CD4-positive, CD25-positive, alpha-beta regulatory T cell (primary cell): ENCODE data around the gene RALGDS. TPM values are rescaled to one million over a fixed set of nuclear protein-coding genes. Genes with fewer than 3 reads are reported as not detected.

Experiments used
- ATAC-seq, 2 donors: fragments of 150-1000 bp; cut with Tn5 transposase; one replicate each; pipeline ENCODE4 v1.10.0; 2021; ENCODE audit warnings: low read depth in 2 of 2, moderate number of reproducible peaks in 2 of 2, moderate library complexity in 1 of 2
- DNase-seq, 3 donors: peaks; one replicate each; pipeline versions ENCODE4 v3.0.0 to v3.0.0-alpha.2; 2012 to 2022; ENCODE audit warnings: mixed read lengths in 1 of 3
- H3K27ac ChIP-seq: one replicate; pipeline ENCODE4 v1.7.0; 2013; ENCODE audit warnings: mild to moderate bottlenecking, low read length; ENCODE audit not compliant: insufficient read depth, poor library complexity, severe bottlenecking
- H3K27me3 ChIP-seq: one replicate; pipeline ENCODE4 v1.7.0; 2013; ENCODE audit warnings: low read length; ENCODE audit not compliant: control insufficient read depth, insufficient read depth
- H3K36me3 ChIP-seq: one replicate; pipeline ENCODE4 v1.7.0; 2013; ENCODE audit warnings: mild to moderate bottlenecking, low read length, moderate library complexity; ENCODE audit not compliant: control insufficient read depth, insufficient read depth
- H3K4me1 ChIP-seq: 2 replicates; pipeline ENCODE4 v1.7.0; 2013; ENCODE audit warnings: mild to moderate bottlenecking, low read length; ENCODE audit not compliant: insufficient read depth, control insufficient read depth, poor library complexity, severe bottlenecking
- H3K4me3 ChIP-seq: one replicate; pipeline ENCODE4 v1.7.0; 2013; ENCODE audit warnings: low read depth, mild to moderate bottlenecking, low read length, moderate library complexity
- H3K9me3 ChIP-seq, 2 experiments: 1 replicate in 1 of 2; 2 replicates in 1 of 2; pipeline ENCODE4 v1.7.0; 2013; ENCODE audit warnings: low read length in 2 of 2, mild to moderate bottlenecking in 1 of 2, moderate library complexity in 1 of 2; ENCODE audit not compliant: control insufficient read depth in 2 of 2
- H3K27ac Mint-ChIP-seq, 3 donors: one replicate each; pipeline ENCODE4 v1.8.0; 2020 to 2022; ENCODE audit warnings: mild to moderate bottlenecking in 3 of 3, mixed read lengths in 3 of 3, moderate library complexity in 2 of 3
- H3K27me3 Mint-ChIP-seq: one replicate; pipeline ENCODE4 v1.8.0; 2022; ENCODE audit warnings: mild to moderate bottlenecking, mixed read lengths
- H3K36me3 Mint-ChIP-seq: one replicate; pipeline ENCODE4 v1.8.0; 2020; ENCODE audit warnings: mixed read lengths
- H3K4me1 Mint-ChIP-seq, 4 donors: one replicate each; pipeline ENCODE4 v1.8.0; 2020 to 2022; ENCODE audit warnings: mixed read lengths in 4 of 4, mild to moderate bottlenecking in 1 of 4
- H3K4me3 Mint-ChIP-seq, 4 donors: one replicate each; pipeline ENCODE4 v1.8.0; 2020 to 2022; ENCODE audit warnings: mild to moderate bottlenecking in 4 of 4, mixed read lengths in 4 of 4, moderate library complexity in 3 of 4
- H3K9me3 Mint-ChIP-seq, 7 donors: one replicate each; pipeline ENCODE4 v1.8.0; 2020 to 2022; ENCODE audit warnings: mixed read lengths in 7 of 7, mild to moderate bottlenecking in 3 of 7, moderate library complexity in 2 of 7
- polyA plus RNA-seq, 4 donors: library from polyadenylated mRNA; unstranded; fragments of 300-500 nt; fragmentation: Illumina TruSeq; gene quantifications; one replicate each; pipeline ENCODE4 v1.2.3, GENCODE V29; 2021
- total RNA-seq: library from RNA; stranded (reverse); gene quantifications from one replicate; pipeline ENCODE4 v1.2.3, GENCODE V29; 2022

The RALGDS gene
- total and polyA plus RNA-seq, 5 donors from 2014 or later, result 34.6 to 228 (median 58.5) TPM

- no peaks in the 10 kb centered on the region for H3K9me3 ChIP-seq
- H3K27ac ChIP-seq, result peak overlapping the region; percentile 81
- H3K36me3 ChIP-seq, result no peaks in the 10 kb centered on the region
- ATAC-seq (peak; percentile 67 to 70), DNase-seq (peak; percentile 78 to 92 (median 79))
- peak overlapping the region; percentile 73 to 89 (median 82) for H3K4me3 Mint-ChIP-seq
- no peaks in the 10 kb centered on the region for H3K27me3 ChIP-seq
- H3K4me1 ChIP-seq, result peaks cover 43% of the 10 kb centered on the region
- H3K9me3 Mint-ChIP-seq, result no peaks in the 10 kb centered on the region
- H3K4me1 Mint-ChIP-seq, result peaks cover 5 to 38% (median 15%) of the 10 kb centered on the region in 4 donors
- H3K36me3 Mint-ChIP-seq, result no peaks in the 10 kb centered on the region
- H3K27me3 Mint-ChIP-seq, result no peaks in the 10 kb centered on the region
- peak overlapping the region; percentile 72 to 84 (median 81) for H3K27ac Mint-ChIP-seq
- peak overlapping the region; percentile 52 for H3K4me3 ChIP-seq
Observed at GRCh38 chr9:133149130-133150015, 28.3 kb upstream of the RALGDS start.

GRCh38 chr9:133148199-133149129, 27.4 kb upstream of the RALGDS start:
- H3K9me3 ChIP-seq, result no peaks in the 10 kb centered on the region
- ATAC-seq, result peak; percentile 19 to 30
- no peaks in the 10 kb centered on the region for H3K36me3 ChIP-seq
- H3K27ac Mint-ChIP-seq, result peak overlapping the region; percentile 89 to 99 (median 98)
- H3K36me3 Mint-ChIP-seq, result no peaks in the 10 kb centered on the region
- H3K4me3 Mint-ChIP-seq, result peak overlapping the region; percentile 88 to 96 (median 95)
- H3K27me3 ChIP-seq, result no peaks in the 10 kb centered on the region
- H3K27ac ChIP-seq, result peak overlapping the region; percentile 94
- DNase-seq, result peak; percentile 55 to 74 (median 63)
- peak overlapping the region; percentile 74 for H3K4me3 ChIP-seq
- peaks cover 5 to 46% (median 21%) of the 10 kb centered on the region in 4 donors for H3K4me1 Mint-ChIP-seq
- H3K27me3 Mint-ChIP-seq, result no peaks in the 10 kb centered on the region
- H3K4me1 ChIP-seq, result peaks cover 51% of the 10 kb centered on the region
- peaks cover 0 to 2% (median 0%) of the 10 kb centered on the region in 7 donors for H3K9me3 Mint-ChIP-seq

DNA sequence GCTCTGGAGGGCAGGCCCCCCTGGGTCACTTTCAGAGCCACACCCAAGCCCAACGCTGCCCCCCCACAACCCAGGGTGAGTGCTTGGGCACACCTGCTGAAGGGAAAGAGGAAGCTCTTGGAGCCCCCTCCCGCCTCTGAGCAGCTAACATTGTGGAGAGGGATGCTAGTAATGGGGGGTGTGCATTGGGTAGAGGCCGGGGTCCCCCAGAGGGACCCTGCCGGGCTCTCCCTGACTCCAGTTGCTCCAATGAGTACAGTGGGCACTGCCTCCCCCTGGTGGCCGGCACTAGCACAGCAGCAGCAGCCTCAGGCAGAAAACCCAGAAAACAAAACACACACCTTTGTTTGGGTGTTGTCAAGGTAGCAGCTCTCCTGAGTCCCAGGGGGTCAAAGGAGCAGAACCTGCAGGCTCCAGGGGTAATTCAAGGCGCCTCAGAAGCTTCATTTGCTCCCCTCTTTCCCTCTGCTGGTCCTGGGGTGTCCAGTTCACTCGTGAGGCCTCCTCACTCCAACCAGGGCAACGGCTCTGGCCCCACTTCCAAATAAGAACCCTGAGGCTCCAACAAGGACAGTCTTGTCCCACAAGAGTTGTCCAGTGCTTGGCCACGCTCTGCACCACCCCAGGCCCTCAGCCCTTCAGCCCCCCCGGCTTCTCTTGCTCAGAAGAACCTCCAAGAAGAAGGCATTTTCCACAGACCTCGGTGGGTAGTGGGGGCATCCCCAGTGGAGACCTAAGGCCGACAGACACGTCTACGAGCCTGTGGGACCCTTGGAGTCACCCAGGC, 26.6 kb upstream of the RALGDS start:
- H3K9me3 ChIP-seq, result no peaks in the 10 kb centered on the region
- DNase-seq (peak; percentile 76 to 85 (median 79)), ATAC-seq (peak; percentile 9 to 21)
- Mint-ChIP-seq H3K27me3 (no peaks in the 10 kb centered on the region), H3K4me1 (peaks cover 5 to 54% (median 24%) of the 10 kb centered on the region in 4 donors), H3K27ac (peak overlapping the region; percentile 86 to 99 (median 98)), H3K4me3 (peak overlapping the region; percentile 88 to 96 (median 95)), H3K36me3 (no peaks in the 10 kb centered on the region), H3K9me3 (peaks cover 0 to 2% (median 0%) of the 10 kb centered on the region in 7 donors)
- H3K36me3 ChIP-seq, result no peaks in the 10 kb centered on the region
- H3K4me1 ChIP-seq, result peaks cover 60% of the 10 kb centered on the region
- peak overlapping the region; percentile 94 for H3K27ac ChIP-seq
- peak overlapping the region; percentile 74 for H3K4me3 ChIP-seq
- H3K27me3 ChIP-seq, result no peaks in the 10 kb centered on the region

DNA sequence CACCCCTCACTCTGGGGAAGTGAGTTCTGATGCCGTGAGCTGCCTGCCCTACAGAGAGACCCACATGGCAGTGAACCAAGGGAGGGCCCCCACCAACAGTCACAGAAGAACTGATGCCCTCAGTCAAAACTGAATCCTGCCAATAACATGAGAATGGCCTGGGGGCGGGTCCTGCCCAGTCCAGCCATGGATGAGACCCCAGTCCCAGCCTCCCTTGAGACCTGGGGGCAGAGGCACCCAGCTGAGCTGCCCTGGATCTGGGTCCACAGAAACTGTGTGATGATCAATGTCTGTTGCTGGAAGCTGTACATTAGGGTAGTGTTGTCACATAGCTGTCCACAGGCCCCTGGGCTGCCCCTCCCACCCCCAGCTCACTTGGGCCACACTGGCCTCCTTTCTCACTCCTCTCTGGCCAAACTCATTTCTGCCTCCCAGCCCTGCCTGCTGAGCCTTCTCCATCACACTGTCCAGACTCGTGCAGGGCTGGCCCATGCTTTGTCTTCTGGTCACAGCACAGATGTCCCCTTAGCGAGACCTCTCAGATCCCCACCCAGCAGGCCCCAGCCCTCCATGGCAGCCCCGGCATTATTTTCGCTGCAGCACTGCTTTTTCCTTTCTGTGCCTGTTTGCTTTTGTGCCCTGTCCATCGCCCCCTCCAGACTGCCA, 25.8 kb upstream of the RALGDS start:
- H3K4me1 Mint-ChIP-seq, result peaks cover 5 to 61% (median 27%) of the 10 kb centered on the region in 4 donors
- ATAC-seq (no peak), DNase-seq (no peak)
- Histone ChIP-seq H3K4me3 (no peak overlapping the region), H3K4me1 (peaks cover 67% of the 10 kb centered on the region), H3K9me3 (no peaks in the 10 kb centered on the region), H3K27ac (peak overlapping the region; percentile 94), H3K27me3 (no peaks in the 10 kb centered on the region), H3K36me3 (no peaks in the 10 kb centered on the region)
- H3K4me3 Mint-ChIP-seq, result peak overlapping the region in 3 of 4 donors; percentile 88 to 96 (median 95)
- peak overlapping the region; percentile 86 to 99 (median 98) for H3K27ac Mint-ChIP-seq
- peaks cover 0 to 2% (median 0%) of the 10 kb centered on the region in 7 donors for H3K9me3 Mint-ChIP-seq
- H3K36me3 Mint-ChIP-seq, result no peaks in the 10 kb centered on the region
- no peaks in the 10 kb centered on the region for H3K27me3 Mint-ChIP-seq

GRCh38 chr9:133144904-133145851, 24.1 kb upstream of the RALGDS start:
- DNase-seq (no peak), ATAC-seq (no peak)
- H3K36me3 ChIP-seq, result no peaks in the 10 kb centered on the region
- H3K4me3 ChIP-seq, result peak overlapping the region; percentile 63
- no peaks in the 10 kb centered on the region for H3K9me3 ChIP-seq
- Mint-ChIP-seq H3K4me1 (peaks cover 8 to 76% (median 31%) of the 10 kb centered on the region in 4 donors), H3K27me3 (no peaks in the 10 kb centered on the region), H3K36me3 (no peaks in the 10 kb centered on the region), H3K4me3 (peak overlapping the region; percentile 85 to 97 (median 92)), H3K27ac (peak overlapping the region; percentile 56 to 98 (median 96)), H3K9me3 (peaks cover 0 to 2% (median 0%) of the 10 kb centered on the region in 7 donors)
- peak overlapping the region; percentile 98 for H3K27ac ChIP-seq
- no peaks in the 10 kb centered on the region for H3K27me3 ChIP-seq
- H3K4me1 ChIP-seq, result peaks cover 84% of the 10 kb centered on the region
